22Rv1 (cell line): ENCODE measurements around the gene MAX.
"Not testable (repeated sequence)": the region's sequence is repeated elsewhere in the genome, so short reads cannot be mapped to it uniquely, and the experiment has no call there.

Experiments
- H3K27ac ChIP-seq: fragments of 450-650 bp; 2 replicates; pipeline ENCODE4 v1.5.1; 2017
- CTCF ChIP-seq: fragments of 450-650 bp; IDR thresholded peaks from 2 replicates; pipeline ENCODE4 v1.5.1; 2017; ENCODE audit warnings: mild to moderate bottlenecking
- ZFX ChIP-seq: fragments of 450-650 bp; IDR thresholded peaks from 2 replicates; pipeline ENCODE4 v1.6.1; 2017; ENCODE audit warnings: antibody characterized with exemption, borderline replicate concordance

The MAX gene

DNA sequence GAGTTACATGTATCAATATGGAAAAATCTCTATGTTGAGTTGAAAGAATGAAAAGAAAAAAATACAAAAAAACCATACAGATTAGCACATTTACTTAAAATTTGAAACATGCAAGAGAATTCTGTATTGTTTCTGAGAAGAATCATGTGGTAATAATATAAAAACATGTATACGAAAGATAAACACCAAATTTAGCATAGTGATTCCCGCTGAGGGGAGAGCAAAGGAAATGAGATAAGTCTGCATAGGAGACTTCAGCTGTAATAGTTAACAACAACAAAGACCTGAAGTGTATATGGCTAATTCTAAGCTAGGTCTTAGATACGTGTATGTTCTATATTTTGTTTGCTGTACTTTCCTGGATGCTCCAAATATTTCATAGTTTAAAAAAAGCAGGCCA, 69.1 kb downstream of the MAX start:
- TF ChIP-seq CTCF (no peak), ZFX (no peak)
- H3K27ac ChIP-seq: no peak overlapping the region

GRCh38 chr14:65032319-65032718, 70.0 kb downstream of the MAX start:
- no peak for TF ChIP-seq CTCF
- no peak for TF ChIP-seq ZFX
- H3K27ac ChIP-seq: no peak overlapping the region

DNA sequence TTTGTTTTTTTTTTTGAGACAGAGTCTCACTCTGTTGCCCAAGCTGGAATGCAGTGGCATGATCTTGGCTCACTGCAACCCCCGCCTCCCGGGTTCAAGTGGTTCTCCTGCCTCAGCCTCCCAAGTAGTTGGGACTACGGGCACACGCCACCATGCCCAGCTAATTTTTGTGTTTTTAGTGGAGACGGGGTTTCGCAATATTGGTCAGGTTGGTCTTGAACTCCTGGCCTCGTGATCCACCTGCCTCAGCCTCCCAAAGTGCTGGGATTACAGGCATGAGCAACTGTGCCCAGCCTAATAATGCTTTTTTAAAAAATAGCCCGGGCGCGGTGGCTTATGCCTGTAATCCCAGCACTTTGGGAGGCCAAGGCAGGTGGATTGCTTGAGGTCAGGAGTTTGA, 71.0 kb downstream of the MAX start:
- H3K27ac ChIP-seq: not testable (repeated sequence)

DNA sequence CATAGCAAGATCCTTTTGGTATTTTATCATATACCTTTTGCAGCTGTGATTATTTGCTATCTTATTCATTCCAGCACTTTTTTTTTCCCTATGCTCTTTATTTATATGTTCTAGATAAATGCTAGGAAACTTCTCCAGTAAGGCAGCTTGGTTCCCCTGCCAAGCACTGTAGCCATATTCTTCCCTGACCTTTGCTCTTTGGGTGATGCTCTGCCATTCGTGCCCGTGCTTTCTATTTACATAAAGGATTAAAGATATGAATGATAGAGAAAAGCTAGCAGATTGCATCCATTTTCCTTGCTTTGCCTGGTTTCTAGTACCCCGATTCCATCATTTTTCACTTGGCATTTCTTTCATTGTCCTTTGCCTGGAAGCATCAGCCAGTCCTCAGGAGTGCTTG, 73.4 kb downstream of the MAX start:
- TF ChIP-seq ZFX (no peak), CTCF (no peak)
- no peak overlapping the region for H3K27ac ChIP-seq

DNA sequence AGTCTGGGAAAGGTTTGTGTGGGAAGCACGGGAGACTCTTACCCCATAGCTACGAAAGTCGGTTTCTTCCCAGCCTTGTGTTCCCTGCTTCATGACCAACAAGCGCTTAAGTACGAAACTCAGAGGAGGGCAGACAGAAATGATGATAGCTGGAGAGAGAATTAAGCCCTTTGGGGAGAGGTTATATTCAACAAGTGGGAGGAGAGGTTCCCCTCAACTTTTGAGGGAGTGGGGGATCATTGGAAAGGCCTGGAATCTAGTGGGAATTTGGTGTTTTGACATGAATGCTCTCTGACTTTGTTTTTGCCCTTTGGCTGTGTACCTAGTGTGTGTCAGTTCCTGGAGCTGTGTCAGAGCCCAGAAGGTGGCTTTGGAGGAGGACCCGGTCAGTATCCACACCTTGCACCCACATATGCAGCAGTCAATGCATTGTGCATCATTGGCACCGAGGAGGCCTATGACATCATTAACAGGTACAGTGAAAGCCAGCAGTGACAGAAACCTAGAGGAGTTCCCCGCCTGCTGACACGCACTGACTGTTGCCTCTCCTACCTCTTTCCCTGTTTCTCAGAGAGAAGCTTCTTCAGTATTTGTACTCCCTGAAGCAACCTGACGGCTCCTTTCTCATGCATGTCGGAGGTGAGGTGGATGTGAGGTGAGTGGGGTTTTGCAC, 75.1 kb downstream of the MAX start:
- TF ChIP-seq ZFX (no peak), CTCF (no peak)
- H3K27ac ChIP-seq: no peak overlapping the region

- no peak overlapping the region for H3K27ac ChIP-seq
- TF ChIP-seq ZFX (no peak), CTCF (no peak)
Observed at GRCh38 chr14:65026526-65026925, 75.8 kb downstream of the MAX start.

GRCh38 chr14:65025818-65026217, 76.5 kb downstream of the MAX start:
- no peak overlapping the region for H3K27ac ChIP-seq
- TF ChIP-seq CTCF: no peak
- TF ChIP-seq ZFX: no peak
